Keratinocyte (primary cell): ENCODE data around the gene OPRL1. TPM values are rescaled to one million over a fixed set of nuclear protein-coding genes. Genes with fewer than 3 reads are reported as not detected.

Source experiments
- DNase-seq: peaks from one replicate; pipeline ENCODE4 v3.0.0-alpha.2; 2011; ENCODE audit warnings: low read depth, missing footprints, low spot score
- FAIRE-seq: peaks from 2 replicates; lab custom pipeline; 2011; peaks lifted over from hg19 to GRCh38; lab: Jason Lieb, UNC
- H2AFZ ChIP-seq: 2 replicates; pipeline ENCODE4 v1.6.0; 2012; ENCODE audit warnings: low read length, control low read depth, inconsistent platforms; ENCODE audit not compliant: control insufficient read depth
- H3K27ac ChIP-seq: 2 replicates; pipeline ENCODE4 v1.5.1; 2011; ENCODE audit warnings: low read length; ENCODE audit not compliant: control insufficient read depth, insufficient read depth
- H3K27me3 ChIP-seq: 3 replicates; pipeline ENCODE4 v1.6.0; 2011; ENCODE audit warnings: low read length; ENCODE audit not compliant: control insufficient read depth, insufficient read depth; ENCODE audit errors: extremely low read depth
- H3K36me3 ChIP-seq, 2 experiments: 2 replicates in 1 of 2; 3 replicates in 1 of 2; pipeline ENCODE4 v1.5.1; 2011; ENCODE audit warnings: low read length in 2 of 2, mild to moderate bottlenecking in 1 of 2; ENCODE audit not compliant: control insufficient read depth in 2 of 2, insufficient read depth in 2 of 2; ENCODE audit errors: extremely low read depth in 1 of 2
- H3K4me1 ChIP-seq: 3 replicates; pipeline ENCODE4 v1.5.1; 2011; ENCODE audit warnings: low read length; ENCODE audit not compliant: control insufficient read depth, insufficient read depth; ENCODE audit errors: extremely low read depth
- H3K4me2 ChIP-seq: 3 replicates; pipeline ENCODE4 v1.6.0; 2011; ENCODE audit warnings: low read depth, low read length; ENCODE audit not compliant: control insufficient read depth, insufficient read depth; ENCODE audit errors: extremely low read depth
- H3K4me3 ChIP-seq, 3 experiments: fragments of 200-600 bp in 1 of 3; sonication (generic) in 1 of 3; 2 replicates in 2 of 3; 3 replicates in 1 of 3; pipeline ENCODE4 v1.5.1; 2011 to 2016; ENCODE audit warnings: low read length in 3 of 3, mild to moderate bottlenecking in 3 of 3, control low read depth in 2 of 3, inconsistent platforms in 1 of 3, low read depth in 1 of 3, mixed read lengths in 1 of 3, mixed run types in 1 of 3, moderate library complexity in 1 of 3; ENCODE audit not compliant: control insufficient read depth in 2 of 3, insufficient read depth in 2 of 3; ENCODE audit errors: extremely low read depth in 1 of 3
- H3K79me2 ChIP-seq: 2 replicates; pipeline ENCODE4 v1.6.0; 2012; ENCODE audit warnings: low read length; ENCODE audit not compliant: control insufficient read depth, insufficient read depth
- H3K9ac ChIP-seq: 3 replicates; pipeline ENCODE4 v1.6.0; 2011; ENCODE audit warnings: low read length; ENCODE audit not compliant: control insufficient read depth, insufficient read depth; ENCODE audit errors: extremely low read depth
- H3K9me1 ChIP-seq: 3 replicates; pipeline ENCODE4 v1.6.0; 2011; ENCODE audit warnings: low read length; ENCODE audit not compliant: control insufficient read depth, insufficient read depth; ENCODE audit errors: extremely low read depth
- H3K9me3 ChIP-seq: 2 replicates; pipeline ENCODE4 v1.5.1; 2012; ENCODE audit warnings: low read depth, low read length; ENCODE audit not compliant: control insufficient read depth
- H4K20me1 ChIP-seq: 3 replicates; pipeline ENCODE4 v1.6.0; 2011; ENCODE audit warnings: low read length; ENCODE audit not compliant: control insufficient read depth, insufficient read depth; ENCODE audit errors: extremely low read depth
- CTCF ChIP-seq, 3 experiments: IDR thresholded peaks in 1 of 3; conservative IDR thresholded peaks in 1 of 3; optimal IDR thresholded peaks in 1 of 3; 2 replicates in 2 of 3; 3 replicates in 1 of 3; pipeline versions ENCODE3 to v1.5.1; 2011; ENCODE audit warnings: low read length in 3 of 3, mild to moderate bottlenecking in 3 of 3, moderate library complexity in 2 of 3, control low read depth in 1 of 3, inconsistent platforms in 1 of 3; ENCODE audit not compliant: insufficient read depth in 2 of 3; ENCODE audit errors: extremely low read depth in 1 of 3
- EZH2 ChIP-seq: IDR thresholded peaks from one replicate; pipeline ENCODE4 v1.6.1; 2012; ENCODE audit warnings: inconsistent platforms, mild to moderate bottlenecking, low read length, moderate library complexity
- dilution Hi-C: fragments of 300-500 bp; cut with MboI; formaldehyde crosslinking; loops from one replicate; pipeline ENCODE4 v1.7.0; 2020; ENCODE audit warnings: low sequenced_read_pairs; ENCODE audit not compliant: extremely low pct_ligation_motif_present
- polyA plus RNA-seq, 5 experiments: library from polyadenylated mRNA; depleted of rRNA in 3 of 5; stranded (reverse) in 3 of 5; stranded (forward) in 1 of 5; unstranded in 1 of 5; fragments of >200 nt; gene quantifications; 1 replicate in 1 of 5; 2 replicates in 3 of 5; 3 replicates in 1 of 5; pipeline versions ENCODE4 v1.2.1 to v1.2.3, GENCODE V29; 2011 to 2012; ENCODE audit warnings: missing spikeins in 2 of 5, low read depth in 1 of 5, low replicate concordance in 1 of 5

The OPRL1 gene
- polyA plus RNA-seq, 1 donor (not counting 4 experiments of a cell fraction or from before 2014, with no cell fraction given): 0.25 TPM

GRCh38 chr20:64142590-64142989 is 62.7 kb downstream of the OPRL1 start:
- FAIRE-seq (no peak), DNase-seq (no peak)
- peaks cover 3% of the 10 kb centered on the region for H3K27me3 ChIP-seq
- dilution Hi-C loops: no loop called here
- H3K4me2 ChIP-seq: no peak overlapping the region
- no peaks in the 10 kb centered on the region for H3K79me2 ChIP-seq
- no peak overlapping the region for H3K27ac ChIP-seq
- H3K36me3 ChIP-seq: no peaks in the 10 kb centered on the region
- no peak overlapping the region for H2AFZ ChIP-seq
- no peaks in the 10 kb centered on the region for H3K9me1 ChIP-seq
- TF ChIP-seq EZH2 (no peak), CTCF (optimal IDR thresholded peaks at IDR 0.05 in 1 of 3, IDR thresholded peaks at IDR 0.05 in 1 of 3, conservative IDR thresholded peaks at IDR 0.05 in 1 of 3; ENCODE audit: extremely low read depth in 1 of 3, insufficient read depth in 2 of 3, low read length in 3 of 3) (no peak)
- H3K4me1 ChIP-seq: no peaks in the 10 kb centered on the region
- no peak overlapping the region for H3K9ac ChIP-seq
- H4K20me1 ChIP-seq: no peaks in the 10 kb centered on the region
- H3K9me3 ChIP-seq: peaks cover 10% of the 10 kb centered on the region
- no peak overlapping the region for H3K4me3 ChIP-seq

- Histone ChIP-seq H3K4me1 (no peaks in the 10 kb centered on the region), H3K27ac (no peak overlapping the region), H3K9ac (no peak overlapping the region), H3K4me2 (no peak overlapping the region), H3K36me3 (no peaks in the 10 kb centered on the region), H4K20me1 (no peaks in the 10 kb centered on the region), H3K79me2 (no peaks in the 10 kb centered on the region), H3K9me3 (peaks cover 10% of the 10 kb centered on the region), H3K27me3 (peaks cover 3% of the 10 kb centered on the region), H3K9me1 (no peaks in the 10 kb centered on the region), H3K4me3 (no peak overlapping the region), H2AFZ (no peak overlapping the region)
- DNase-seq (no peak), FAIRE-seq (no peak)
- no peak for TF ChIP-seq CTCF (optimal IDR thresholded peaks at IDR 0.05 in 1 of 3, IDR thresholded peaks at IDR 0.05 in 1 of 3, conservative IDR thresholded peaks at IDR 0.05 in 1 of 3; ENCODE audit: extremely low read depth in 1 of 3, insufficient read depth in 2 of 3, low read length in 3 of 3)
- no peak for TF ChIP-seq EZH2
- dilution Hi-C loops: no loop called here
Measured at GRCh38 chr20:64143018-64143801, 63.3 kb downstream of the OPRL1 start.
